T-helper 1 cell treated with Interleukin-12 subunit alpha and Interleukin-12 subunit beta and Interleukin-4 antibody, amounts not matched to agents 30 μg/mL and 1 μg/mL, for 36 hours (primary cell): ENCODE results near the gene KMT5B.

ENCODE experiments used
- H3K27ac Mint-ChIP-seq: one replicate; pipeline ENCODE4 v1.8.0; 2021; ENCODE audit warnings: mild to moderate bottlenecking, mixed read lengths
- H3K27me3 Mint-ChIP-seq: one replicate; pipeline ENCODE4 v1.8.0; 2021; ENCODE audit warnings: low read depth, mixed read lengths
- H3K36me3 Mint-ChIP-seq: one replicate; pipeline ENCODE4 v1.8.0; 2021; ENCODE audit warnings: low read depth, mixed read lengths
- H3K4me1 Mint-ChIP-seq: one replicate; pipeline ENCODE4 v1.8.0; 2021; ENCODE audit warnings: low read depth, mixed read lengths
- H3K4me3 Mint-ChIP-seq: one replicate; pipeline ENCODE4 v1.8.0; 2021; ENCODE audit warnings: mild to moderate bottlenecking, moderate library complexity, mixed read lengths
- H3K9me3 Mint-ChIP-seq: one replicate; pipeline ENCODE4 v1.8.0; 2021; ENCODE audit warnings: mixed read lengths

Gene KMT5B

DNA sequence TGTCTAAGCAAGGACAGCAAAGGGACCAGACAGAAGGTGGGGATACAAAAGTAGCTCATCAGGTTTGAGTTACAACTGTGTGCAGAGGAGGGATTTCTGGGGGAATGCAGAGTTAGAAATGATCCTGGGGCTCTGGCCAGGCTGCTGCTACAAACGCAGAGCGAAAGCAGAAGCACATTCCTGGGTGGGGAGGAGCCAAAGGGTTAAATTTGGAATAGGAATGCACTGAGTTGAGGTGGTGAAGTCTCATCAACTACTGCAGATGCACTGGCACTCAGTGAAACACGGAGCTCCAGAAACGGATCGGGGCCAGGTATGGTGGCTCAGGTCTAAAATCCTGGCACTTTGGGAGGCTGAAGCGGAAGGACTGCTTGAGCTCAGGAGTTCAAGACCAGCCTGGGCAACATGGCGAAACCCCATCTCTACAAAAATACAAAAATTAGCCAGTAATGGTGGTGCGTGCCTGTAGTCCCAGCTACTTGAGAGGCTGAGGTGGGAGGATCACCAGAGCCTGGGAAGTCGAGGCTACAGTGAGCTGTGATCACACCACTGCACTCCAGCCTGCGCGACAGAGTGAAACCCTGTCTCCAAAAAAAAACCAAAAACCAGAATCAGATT, 95.1 kb downstream of the KMT5B start:
- Mint-ChIP-seq H3K4me1 (peaks cover 4% of the 10 kb centered on the region), H3K27ac (no peak overlapping the region), H3K36me3 (peaks cover 1% of the 10 kb centered on the region), H3K4me3 (no peak overlapping the region), H3K9me3 (no peaks in the 10 kb centered on the region), H3K27me3 (peaks cover 3% of the 10 kb centered on the region)

DNA sequence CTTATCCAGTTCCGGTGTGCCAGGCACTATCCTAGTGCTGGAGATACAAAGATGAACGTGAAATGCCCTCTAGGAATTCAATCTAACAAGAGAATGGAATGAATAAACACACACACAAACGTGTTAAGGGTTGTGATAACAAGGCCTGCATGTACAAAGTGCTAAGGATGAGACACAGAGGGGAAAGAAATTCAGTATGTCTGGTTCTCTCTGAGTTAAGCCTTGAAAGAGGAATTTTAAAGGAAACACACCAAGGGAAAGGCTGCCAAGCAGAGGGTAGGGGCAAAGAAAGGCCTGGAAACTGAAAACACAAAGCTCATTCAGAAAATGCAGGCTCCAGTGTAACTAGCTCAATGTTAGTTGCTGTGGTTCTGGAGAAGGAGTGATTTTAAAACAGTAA, 96.1 kb downstream of the KMT5B start:
- Mint-ChIP-seq H3K9me3 (no peaks in the 10 kb centered on the region), H3K4me3 (no peak overlapping the region), H3K27ac (no peak overlapping the region), H3K4me1 (peaks cover 2% of the 10 kb centered on the region), H3K36me3 (peaks cover 1% of the 10 kb centered on the region), H3K27me3 (peaks cover 3% of the 10 kb centered on the region)

GRCh38 chr11:68116126-68116525, 97.0 kb downstream of the KMT5B start:
- Mint-ChIP-seq H3K4me3 (no peak overlapping the region), H3K27ac (no peak overlapping the region), H3K9me3 (no peaks in the 10 kb centered on the region), H3K4me1 (peaks cover 2% of the 10 kb centered on the region), H3K36me3 (peaks cover 1% of the 10 kb centered on the region), H3K27me3 (peaks cover 3% of the 10 kb centered on the region)

DNA sequence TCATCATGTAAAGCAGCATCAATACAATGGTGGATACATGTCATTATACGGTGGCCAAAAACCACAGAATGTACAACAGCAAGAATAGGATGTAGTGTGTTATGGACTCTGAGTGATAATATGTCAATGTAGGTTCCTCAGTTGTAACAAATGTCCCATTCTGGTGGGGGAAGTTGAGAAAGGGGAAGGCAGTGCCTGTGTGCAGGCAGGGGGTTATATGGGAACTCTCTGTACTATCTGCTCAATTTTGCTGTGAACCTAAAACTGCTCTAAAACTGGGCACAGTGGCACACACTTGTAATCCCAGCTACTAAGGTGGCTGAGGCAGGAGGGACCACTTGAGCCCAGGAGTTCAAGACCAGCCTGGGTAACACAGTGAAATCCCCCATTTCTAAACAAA, 97.8 kb downstream of the KMT5B start:
- no peak overlapping the region for H3K27ac Mint-ChIP-seq
- no peak overlapping the region for H3K4me3 Mint-ChIP-seq
- peaks cover 2% of the 10 kb centered on the region for H3K27me3 Mint-ChIP-seq
- H3K4me1 Mint-ChIP-seq = peaks cover 2% of the 10 kb centered on the region
- peaks cover 1% of the 10 kb centered on the region for H3K36me3 Mint-ChIP-seq
- H3K9me3 Mint-ChIP-seq = no peaks in the 10 kb centered on the region

DNA sequence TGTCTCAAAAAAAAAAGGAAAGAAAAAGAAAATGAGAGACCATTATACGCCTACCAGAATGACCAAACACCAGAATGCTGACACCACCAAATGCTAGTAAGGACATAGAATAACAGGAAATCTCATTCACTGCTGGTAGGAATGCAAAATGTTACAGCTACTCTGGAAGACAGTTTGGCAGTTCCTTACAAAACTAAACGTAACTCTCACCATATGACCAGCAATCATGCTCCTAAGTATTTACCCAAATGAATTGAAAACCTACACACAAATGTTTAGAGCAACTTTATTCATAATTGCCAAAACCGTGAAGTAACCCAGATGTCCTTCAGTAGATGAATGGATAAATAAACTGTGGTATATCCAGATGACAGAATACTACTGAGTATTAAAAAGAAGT, 99.1 kb downstream of the KMT5B start:
- H3K27me3 Mint-ChIP-seq = no peaks in the 10 kb centered on the region
- H3K4me1 Mint-ChIP-seq = no peaks in the 10 kb centered on the region
- no peak overlapping the region for H3K27ac Mint-ChIP-seq
- H3K36me3 Mint-ChIP-seq = no peaks in the 10 kb centered on the region
- H3K9me3 Mint-ChIP-seq = no peaks in the 10 kb centered on the region
- H3K4me3 Mint-ChIP-seq = no peak overlapping the region

- Mint-ChIP-seq H3K36me3 (no peaks in the 10 kb centered on the region), H3K4me1 (no peaks in the 10 kb centered on the region), H3K27ac (no peak overlapping the region)
Observed at GRCh38 chr11:68107689-68108088, 105.4 kb downstream of the KMT5B start.

GRCh38 chr11:68106165-68106940, 106.7 kb downstream of the KMT5B start:
- Mint-ChIP-seq H3K9me3 (no peaks in the 10 kb centered on the region), H3K4me3 (no peak overlapping the region), H3K36me3 (no peaks in the 10 kb centered on the region), H3K4me1 (no peaks in the 10 kb centered on the region), H3K27ac (no peak overlapping the region), H3K27me3 (no peaks in the 10 kb centered on the region)

More at GRCh38 chr11:68107689-68108088, 105.4 kb downstream of the KMT5B start:
- Mint-ChIP-seq H3K9me3 (no peaks in the 10 kb centered on the region), H3K27me3 (no peaks in the 10 kb centered on the region), H3K4me3 (no peak overlapping the region)
